HG03025 (cell line): ENCODE measurements around the gene CCDC141.

Experiments
- ATAC-seq: cut with Tn5 transposase; IDR thresholded peaks from one replicate; pipeline ENCODE4 v1.9.1; 2021; ENCODE audit warnings: mild to moderate bottlenecking, moderate library complexity; ENCODE audit not compliant: unreplicated experiment, low FRiP score

The CCDC141 gene

GRCh38 chr2:178874529-178875240, 175.3 kb downstream of the CCDC141 start:
- no peak for ATAC-seq

- no peak for ATAC-seq
These were observed 176.0 kb downstream of the CCDC141 start for GRCh38 chr2:178873912-178874311.

DNA sequence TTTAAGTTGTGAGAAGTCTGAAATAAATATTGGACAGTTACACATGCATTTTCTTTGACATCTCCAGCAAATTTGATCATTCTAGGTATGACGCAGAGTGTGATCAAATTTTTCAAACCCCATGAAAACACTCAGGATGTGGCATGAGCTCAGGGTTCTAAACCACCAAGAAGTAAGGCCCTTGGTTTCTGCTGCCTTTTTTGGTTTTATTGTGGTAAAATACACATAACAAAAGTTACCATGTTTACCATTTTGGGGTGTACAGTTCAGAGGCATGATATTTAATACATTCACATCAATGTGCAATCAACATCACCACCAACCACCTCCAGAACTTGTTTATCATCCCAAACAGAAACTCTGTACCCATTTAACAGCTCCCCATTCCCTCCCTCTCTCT, 178.4 kb downstream of the CCDC141 start:
- no peak for ATAC-seq

GRCh38 chr2:178870703-178871102, 179.2 kb downstream of the CCDC141 start:
- no peak for ATAC-seq

GRCh38 chr2:178865999-178866398, 183.9 kb downstream of the CCDC141 start:
- ATAC-seq, result no peak

- ATAC-seq, result no peak
These were observed 184.6 kb downstream of the CCDC141 start for GRCh38 chr2:178865146-178865936.

- no peak for ATAC-seq
These were observed 185.9 kb downstream of the CCDC141 start for GRCh38 chr2:178863856-178864620.

DNA sequence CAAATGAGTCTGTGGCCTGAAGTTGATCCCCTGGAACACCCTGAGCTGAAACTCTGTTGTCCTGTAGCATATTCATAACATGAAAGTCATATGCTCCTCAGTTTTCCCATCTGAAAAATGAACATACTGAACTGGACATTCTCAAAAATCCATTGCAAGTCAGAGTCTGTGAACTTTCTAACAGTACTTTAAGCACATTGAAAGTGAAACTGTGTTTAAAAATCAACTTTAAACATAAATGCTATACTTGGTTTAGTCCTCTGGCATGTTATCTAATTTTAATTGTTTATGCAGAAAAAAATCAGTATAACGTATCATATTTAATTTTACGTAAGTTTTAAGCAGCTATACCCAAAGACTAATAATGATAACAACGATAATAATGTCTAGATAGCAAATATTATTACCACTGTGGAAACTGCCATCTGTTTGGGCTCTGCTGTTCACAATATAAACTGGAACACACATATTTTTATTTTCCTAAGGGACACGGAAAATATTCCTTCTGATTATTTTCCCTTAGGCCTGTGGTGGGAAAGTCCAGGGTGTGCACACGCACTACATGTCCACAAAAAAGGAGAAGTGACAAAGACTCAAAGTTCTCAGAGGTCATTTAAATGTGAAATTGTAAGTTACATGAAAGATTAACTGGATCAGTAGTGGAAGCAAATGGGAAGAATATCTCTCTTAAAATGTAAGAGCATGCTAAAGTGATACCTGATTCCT, 186.6 kb downstream of the CCDC141 start:
- ATAC-seq, result no peak

GRCh38 chr2:178860551-178860950, 189.4 kb downstream of the CCDC141 start:
- ATAC-seq, result no peak

GRCh38 chr2:178859730-178860129, 190.2 kb downstream of the CCDC141 start:
- no peak for ATAC-seq

GRCh38 chr2:178858896-178859625, 190.9 kb downstream of the CCDC141 start:
- no peak for ATAC-seq

DNA sequence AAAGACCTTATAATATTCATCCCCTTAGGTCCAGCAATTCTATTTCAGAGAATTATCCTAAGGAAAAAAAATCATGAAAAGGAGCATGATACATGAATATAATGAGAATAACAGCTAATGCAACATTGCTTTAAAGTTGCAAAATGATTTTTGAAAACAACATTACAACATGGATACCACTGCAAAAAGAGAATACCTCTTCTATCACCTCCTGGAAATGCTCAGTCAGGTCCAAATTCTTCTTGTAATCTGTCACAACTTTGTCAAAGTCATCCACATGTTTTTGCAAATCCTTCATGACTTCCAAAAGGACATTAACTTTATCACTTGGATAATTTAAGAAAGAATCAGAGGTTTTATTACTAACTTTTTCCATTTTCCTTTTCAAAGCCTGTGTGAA, 194.8 kb downstream of the CCDC141 start:
- no peak for ATAC-seq

- no peak for ATAC-seq
These were observed 201.6 kb downstream of the CCDC141 start for GRCh38 chr2:178848335-178848734.

- ATAC-seq, result no peak
These were observed 203.5 kb downstream of the CCDC141 start for GRCh38 chr2:178846458-178846802.

DNA sequence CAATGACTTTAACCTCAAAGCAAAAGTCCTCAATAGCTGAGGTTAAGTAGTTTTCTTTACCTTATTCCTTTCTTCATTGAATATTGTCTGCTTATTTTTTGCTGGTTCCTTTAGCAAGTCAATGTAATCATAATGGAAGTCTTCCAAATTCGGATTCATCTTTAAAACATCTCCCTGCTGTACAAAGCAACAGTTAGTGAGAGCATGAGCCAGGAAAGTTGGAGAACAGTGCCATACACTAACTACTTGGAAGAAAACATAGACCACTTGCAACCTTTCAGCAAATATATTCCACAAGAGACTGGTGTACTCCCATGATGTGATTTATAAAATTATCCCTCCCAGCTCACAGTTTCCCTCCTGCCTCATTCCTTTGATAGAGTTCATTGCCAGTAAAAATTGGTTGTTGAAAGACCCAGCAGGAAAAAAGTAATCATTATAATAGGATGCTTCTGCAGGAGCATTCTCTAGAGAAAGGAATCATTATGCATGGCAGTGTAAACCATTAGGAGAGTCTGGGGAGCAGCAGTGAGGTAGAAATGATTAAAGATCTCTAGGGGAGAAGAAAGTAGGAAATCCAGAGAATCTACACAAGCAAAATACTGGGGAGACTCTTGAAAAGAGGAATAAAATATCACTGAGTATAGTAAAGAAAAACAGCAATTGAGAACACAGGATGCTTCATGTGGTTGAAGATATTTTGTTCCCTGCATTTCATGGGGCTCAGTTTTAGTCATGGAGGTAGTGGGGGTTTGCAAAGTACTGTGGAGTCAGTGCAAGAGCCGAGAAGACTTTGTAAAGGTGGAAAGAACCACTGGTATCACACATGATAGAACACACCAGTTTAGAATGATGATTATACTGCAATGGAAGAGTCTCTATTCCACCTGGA, 204.1 kb downstream of the CCDC141 start:
- no peak for ATAC-seq

DNA sequence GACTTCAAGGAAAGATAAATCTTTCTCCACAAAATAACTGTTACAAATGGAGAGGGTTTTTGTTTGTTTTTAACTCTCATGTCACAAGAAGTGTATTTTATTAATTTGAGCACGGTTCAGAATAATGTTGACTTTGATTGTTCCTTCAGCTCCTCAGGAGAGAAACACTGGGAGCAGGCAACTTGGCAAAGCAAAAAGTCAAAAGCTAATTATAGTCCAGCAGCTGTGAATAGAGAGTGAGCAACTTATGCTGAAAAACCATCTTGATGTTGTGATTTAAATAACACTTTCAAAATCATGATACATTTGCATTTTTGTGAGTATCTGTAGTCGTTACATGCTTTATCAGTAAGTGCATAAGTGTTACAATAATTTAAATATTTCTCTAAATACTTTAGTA, 205.2 kb downstream of the CCDC141 start:
- no peak for ATAC-seq

DNA sequence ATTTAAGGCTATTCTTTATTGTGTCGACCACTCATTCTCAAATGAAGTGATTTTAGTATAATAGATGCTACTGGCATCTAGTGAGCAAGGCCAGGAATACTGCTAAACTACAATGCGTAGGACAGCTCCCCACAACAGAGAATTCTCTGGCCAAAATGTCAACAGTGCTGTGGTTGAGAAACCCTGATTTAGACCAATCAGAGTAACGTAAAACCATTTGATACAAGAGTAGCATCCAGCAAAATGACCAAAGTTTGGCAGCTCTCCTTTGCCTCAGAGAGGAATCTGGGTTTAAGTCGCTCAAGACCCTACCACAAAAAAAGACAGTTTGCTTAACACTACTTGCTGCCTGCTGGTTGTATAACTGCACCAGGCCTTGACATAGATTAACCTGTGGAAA, 205.7 kb downstream of the CCDC141 start:
- ATAC-seq, result no peak

- no peak for ATAC-seq
These were observed 206.2 kb downstream of the CCDC141 start for GRCh38 chr2:178843697-178844096.

GRCh38 chr2:178836807-178837206, 213.1 kb downstream of the CCDC141 start:
- no peak for ATAC-seq
